Mesodermal cell (in vitro differentiated cells): ENCODE data around the gene MTERF4.

Experiments
- H3K27ac ChIP-seq: 2 replicates; pipeline ENCODE4 v1.7.0; 2013; ENCODE audit warnings: mild to moderate bottlenecking, low read depth, low read length, moderate library complexity; ENCODE audit not compliant: severe bottlenecking
- H3K36me3 ChIP-seq: 2 replicates; pipeline ENCODE4 v1.7.1; 2013; ENCODE audit warnings: mild to moderate bottlenecking, low read length, moderate library complexity; ENCODE audit not compliant: control insufficient read depth, insufficient read depth
- H3K4me1 ChIP-seq: one replicate; pipeline ENCODE4 v1.7.1; 2013; ENCODE audit warnings: mild to moderate bottlenecking, low read length; ENCODE audit not compliant: insufficient read depth, control insufficient read depth, poor library complexity, severe bottlenecking
- H3K4me3 ChIP-seq: 2 replicates; pipeline ENCODE4 v1.7.0; 2013; ENCODE audit warnings: low read length, control low read depth, mild to moderate bottlenecking; ENCODE audit not compliant: insufficient read depth, poor library complexity, severe bottlenecking; ENCODE audit errors: extremely low read depth
- H3K9me3 ChIP-seq: 2 replicates; pipeline ENCODE4 v1.7.1; 2013; ENCODE audit warnings: mild to moderate bottlenecking, low read length, moderate library complexity; ENCODE audit not compliant: control insufficient read depth
- WGBS, 2 experiments: methylation state at CpG; one replicate each; pipeline ENCODE4 v1.1.5; 2013; ENCODE audit warnings: missing lambda C conversion rate in 2 of 2; ENCODE audit not compliant: insufficient coverage in 2 of 2; 5-methylcytosine and 5-hydroxymethylcytosine counted together

The MTERF4 gene

GRCh38 chr2:241053576-241054251 lies 48.4 kb downstream of the MTERF4 start:
- no peaks in the 10 kb centered on the region for H3K4me1 ChIP-seq
- H3K27ac ChIP-seq = no peak overlapping the region
- no peaks in the 10 kb centered on the region for H3K36me3 ChIP-seq
- WGBS, 2 experiments = 91 to 96% methylated on average over 6 to 7 of the region's 8 CpGs
- no peak overlapping the region for H3K4me3 ChIP-seq
- H3K9me3 ChIP-seq = no peaks in the 10 kb centered on the region

- H3K9me3 ChIP-seq = no peaks in the 10 kb centered on the region
- no peak overlapping the region for H3K4me3 ChIP-seq
- no peaks in the 10 kb centered on the region for H3K36me3 ChIP-seq
- 88 to 91% methylated on average over 25 to 30 of the region's 31 CpGs for WGBS, 2 experiments
- no peak overlapping the region for H3K27ac ChIP-seq
- no peaks in the 10 kb centered on the region for H3K4me1 ChIP-seq
These were observed 49.3 kb downstream of the MTERF4 start for GRCh38 chr2:241052677-241053360.

- no peak overlapping the region for H3K4me3 ChIP-seq
- no peaks in the 10 kb centered on the region for H3K9me3 ChIP-seq
- no peaks in the 10 kb centered on the region for H3K36me3 ChIP-seq
- WGBS, 2 experiments = 92% methylated on average over 26 to 30 of the region's 33 CpGs
- no peaks in the 10 kb centered on the region for H3K4me1 ChIP-seq
- no peak overlapping the region for H3K27ac ChIP-seq
These were observed 50.3 kb downstream of the MTERF4 start for GRCh38 chr2:241051578-241052487.

- Histone ChIP-seq H3K4me1 (no peaks in the 10 kb centered on the region), H3K36me3 (no peaks in the 10 kb centered on the region), H3K27ac (no peak overlapping the region), H3K9me3 (no peaks in the 10 kb centered on the region), H3K4me3 (no peak overlapping the region)
- 91 to 92% methylated on average over 17 of the region's 18 CpGs for WGBS, 2 experiments
These were observed 51.2 kb downstream of the MTERF4 start for GRCh38 chr2:241050624-241051577.

- H3K4me3 ChIP-seq = no peak overlapping the region
- no peaks in the 10 kb centered on the region for H3K4me1 ChIP-seq
- H3K9me3 ChIP-seq = no peaks in the 10 kb centered on the region
- 34 to 48% methylated on average over 30 to 35 of the region's 38 CpGs for WGBS, 2 experiments
- no peaks in the 10 kb centered on the region for H3K36me3 ChIP-seq
- H3K27ac ChIP-seq = no peak overlapping the region
These were observed 52.1 kb downstream of the MTERF4 start for GRCh38 chr2:241049739-241050623.

GRCh38 chr2:241048949-241049343 lies 53.1 kb downstream of the MTERF4 start:
- WGBS, 2 experiments = 89 to 96% methylated on average over 7 to 11 of the region's 11 CpGs
- H3K27ac ChIP-seq = no peak overlapping the region
- no peak overlapping the region for H3K4me3 ChIP-seq
- H3K4me1 ChIP-seq = no peaks in the 10 kb centered on the region
- H3K36me3 ChIP-seq = no peaks in the 10 kb centered on the region
- H3K9me3 ChIP-seq = no peaks in the 10 kb centered on the region

GRCh38 chr2:241048149-241048948 lies 53.7 kb downstream of the MTERF4 start:
- Histone ChIP-seq H3K4me1 (no peaks in the 10 kb centered on the region), H3K9me3 (no peaks in the 10 kb centered on the region), H3K36me3 (no peaks in the 10 kb centered on the region), H3K27ac (no peak overlapping the region), H3K4me3 (no peak overlapping the region)
- WGBS, 2 experiments = 89 to 90% methylated on average over 25 to 26 of the region's 30 CpGs

GRCh38 chr2:241047253-241048010 lies 54.7 kb downstream of the MTERF4 start:
- Histone ChIP-seq H3K4me3 (no peak overlapping the region), H3K9me3 (no peaks in the 10 kb centered on the region), H3K27ac (no peak overlapping the region), H3K36me3 (no peaks in the 10 kb centered on the region), H3K4me1 (no peaks in the 10 kb centered on the region)
- 79 to 80% methylated on average over 3 of the region's 6 CpGs for WGBS, 2 experiments
